Mucosa of descending colon (tissue), 3 donors: Measurements from ENCODE around the gene POLA1. TPM values are rescaled to one million over a fixed set of nuclear protein-coding genes. Genes with fewer than 3 reads are reported as not detected.

Experiments
- ATAC-seq: fragments of 200-7000 bp; cut with Tn5 transposase; one replicate; pipeline ENCODE4 v1.9.1; 2020; ENCODE audit warnings: mild to moderate bottlenecking, moderate library complexity
- DNase-seq, 3 donors: peaks; one replicate each; pipeline ENCODE4 v3.0.0-alpha.2; 2020
- H3K36me3 ChIP-seq: fragments of 200-600 bp; one replicate; pipeline ENCODE4 v1.8.0; 2021; ENCODE audit warnings: low read depth, mild to moderate bottlenecking
- H3K4me1 ChIP-seq: fragments of 200-600 bp; one replicate; pipeline ENCODE4 v1.8.0; 2021; ENCODE audit warnings: low read depth, mild to moderate bottlenecking
- H3K4me3 ChIP-seq: fragments of 200-600 bp; one replicate; pipeline ENCODE4 v1.8.0; 2021; ENCODE audit warnings: mild to moderate bottlenecking
- H3K9me3 ChIP-seq: fragments of 200-600 bp; one replicate; pipeline ENCODE4 v1.8.0; 2021; ENCODE audit warnings: mild to moderate bottlenecking
- CTCF ChIP-seq: fragments of 200-600 bp; IDR thresholded peaks from one replicate; pipeline ENCODE4 v1.8.0; 2022; ENCODE audit warnings: antibody characterized with exemption, mild to moderate bottlenecking
- intact Hi-C, 2 donors: fragments of 100-400 bp; cut with DNase I in 1 of 2; cut with micrococcal nuclease in 1 of 2; formaldehyde crosslinking; loops; one replicate each; pipeline versions ENCODE4 v1.11.0 to v1.11.1; 2022; cut with DNase I, micrococcal nuclease
- total RNA-seq, 3 donors: library from RNA; stranded (reverse); fragmentation: NEBNext Ultra II Directional in 2 of 3; extraction: Animal tissue kit (Norgen Biotek cat#: 25700) in 2 of 3; gene quantifications; one replicate each; pipeline versions ENCODE4 v1.2.1 to v1.2.4, GENCODE V29; 2021 to 2023
- donor health status: DM: no; HTN: no; CAD: no; lungs with moderate emphysema.
- donor health status: DM: no; HTN: no; CAD: no.
- donor health status: DM: no; HTN: yes; CAD: no.

The POLA1 gene
- total RNA-seq, 3 donors from 2014 or later: 11.5 to 14.4 (median 12.5) TPM

- TF ChIP-seq CTCF: no peak
- no peaks in the 10 kb centered on the region for H3K9me3 ChIP-seq
- DNase-seq (no peak), ATAC-seq (no peak)
- intact Hi-C loops: no loop called here
- peaks cover 6% of the 10 kb centered on the region for H3K4me1 ChIP-seq
- no peak overlapping the region for H3K4me3 ChIP-seq
- H3K36me3 ChIP-seq: no peaks in the 10 kb centered on the region
Measured at GRCh38 chrX:25016938-25017598, 323.4 kb downstream of the POLA1 start.

GRCh38 chrX:25017667-25018247 lies 324.0 kb downstream of the POLA1 start:
- no peak for TF ChIP-seq CTCF
- DNase-seq (no peak), ATAC-seq (no peak)
- Histone ChIP-seq H3K4me3 (no peak overlapping the region), H3K9me3 (no peaks in the 10 kb centered on the region), H3K4me1 (peaks cover 6% of the 10 kb centered on the region), H3K36me3 (no peaks in the 10 kb centered on the region)
- intact Hi-C loops: no loop called here

- ATAC-seq (no peak), DNase-seq (no peak)
- H3K9me3 ChIP-seq: no peaks in the 10 kb centered on the region
- no peaks in the 10 kb centered on the region for H3K36me3 ChIP-seq
- intact Hi-C loops: no loop called here
- H3K4me3 ChIP-seq: no peak overlapping the region
- TF ChIP-seq CTCF: no peak
- H3K4me1 ChIP-seq: peaks cover 6% of the 10 kb centered on the region
Measured at GRCh38 chrX:25018682-25019081, 325.0 kb downstream of the POLA1 start.

GRCh38 chrX:25019707-25020390 lies 326.1 kb downstream of the POLA1 start:
- H3K4me1 ChIP-seq: peaks cover 6% of the 10 kb centered on the region
- no peaks in the 10 kb centered on the region for H3K36me3 ChIP-seq
- no peak overlapping the region for H3K4me3 ChIP-seq
- ATAC-seq: no peak
- no peak for TF ChIP-seq CTCF
- H3K9me3 ChIP-seq: no peaks in the 10 kb centered on the region
- intact Hi-C loops: no loop called here
- DNase-seq: no peak

GRCh38 chrX:25020391-25020904 lies 326.7 kb downstream of the POLA1 start:
- peak; percentile 36 for ATAC-seq
- no peak for DNase-seq
- H3K4me3 ChIP-seq: no peak overlapping the region

More at GRCh38 chrX:25020391-25020904, 326.7 kb downstream of the POLA1 start:
- Histone ChIP-seq H3K4me1 (peaks cover 6% of the 10 kb centered on the region), H3K9me3 (no peaks in the 10 kb centered on the region), H3K36me3 (no peaks in the 10 kb centered on the region)
- TF ChIP-seq CTCF: no peak
- intact Hi-C loops: no loop called here
